Prostate gland (tissue), 2 donors: Measurements from ENCODE around the gene IDUA. TPM values are rescaled to one million over a fixed set of nuclear protein-coding genes. Genes with fewer than 3 reads are reported as not detected.
"Not testable (repeated sequence)": the region's sequence is repeated elsewhere in the genome, so short reads cannot be mapped to it uniquely, and the experiment has no call there.

Source experiments
- DNase-seq: peaks from one replicate; pipeline ENCODE4 v3.0.0-alpha.2; 2019; ENCODE audit warnings: low spot score
- H3K27ac ChIP-seq, 2 donors: fragments of 200-600 bp; sonication (generic); 2 replicates each; pipeline ENCODE4 v1.5.1; 2017 to 2019
- H3K27me3 ChIP-seq: fragments of 200-600 bp; sonication (generic); replicated peaks from 2 replicates; pipeline ENCODE4 v1.5.1; 2019; ENCODE audit not compliant: insufficient read depth
- H3K36me3 ChIP-seq, 2 donors: fragments of 200-600 bp; sonication (generic); 1 replicate in 1 of 2; 2 replicates in 1 of 2; pipeline versions ENCODE4 v1.5.1 to v1.8.1; 2017 to 2019
- H3K4me1 ChIP-seq: fragments of 200-600 bp; sonication (generic); replicated peaks from 2 replicates; pipeline ENCODE4 v1.5.1; 2019
- H3K4me3 ChIP-seq, 2 donors: fragments of 200-600 bp; sonication (generic); 2 replicates each; pipeline ENCODE4 v1.5.1; 2017 to 2019
- H3K9me3 ChIP-seq: fragments of 200-600 bp; sonication (generic); 2 replicates; pipeline ENCODE4 v1.5.1; 2017
- CTCF ChIP-seq, 4 experiments: fragments of 200-600 bp in 2 of 4; fragments of 450-650 bp in 2 of 4; sonication (generic) in 2 of 4; IDR thresholded peaks; 1 replicate in 3 of 4; 2 replicates in 1 of 4; pipeline ENCODE4 v1.5.1; 2016 to 2019; ENCODE audit warnings: antibody characterized with exemption in 4 of 4, mild to moderate bottlenecking in 2 of 4, moderate library complexity in 2 of 4
- POLR2A ChIP-seq: fragments of 450-650 bp; IDR thresholded peaks from one replicate; pipeline ENCODE4 v1.6.1; 2016; ENCODE audit warnings: antibody characterized with exemption, mild to moderate bottlenecking
- POLR2AphosphoS5 ChIP-seq: sonication (generic); formaldehyde crosslinking; IDR thresholded peaks from one replicate; pipeline ENCODE4 v1.6.1; 2017; ENCODE audit warnings: antibody characterized with exemption
- WGBS: methylation state at CpG from one replicate; pipeline ENCODE4 v1.1.5; 2018; 5-methylcytosine and 5-hydroxymethylcytosine counted together
- intact Hi-C: fragments of 100-400 bp; cut with DNase I; formaldehyde crosslinking; loops from one replicate; pipeline ENCODE4 v1.14.2; 2022
- total RNA-seq, 2 donors: library from RNA; depleted of rRNA; stranded (reverse); fragments of >200 nt; gene quantifications; one replicate each; pipeline ENCODE4 v1.1.0, GENCODE V29; 2016

IDUA gene
- total RNA-seq, 2 donors from 2014 or later: 53.6 to 56.8 TPM

DNA sequence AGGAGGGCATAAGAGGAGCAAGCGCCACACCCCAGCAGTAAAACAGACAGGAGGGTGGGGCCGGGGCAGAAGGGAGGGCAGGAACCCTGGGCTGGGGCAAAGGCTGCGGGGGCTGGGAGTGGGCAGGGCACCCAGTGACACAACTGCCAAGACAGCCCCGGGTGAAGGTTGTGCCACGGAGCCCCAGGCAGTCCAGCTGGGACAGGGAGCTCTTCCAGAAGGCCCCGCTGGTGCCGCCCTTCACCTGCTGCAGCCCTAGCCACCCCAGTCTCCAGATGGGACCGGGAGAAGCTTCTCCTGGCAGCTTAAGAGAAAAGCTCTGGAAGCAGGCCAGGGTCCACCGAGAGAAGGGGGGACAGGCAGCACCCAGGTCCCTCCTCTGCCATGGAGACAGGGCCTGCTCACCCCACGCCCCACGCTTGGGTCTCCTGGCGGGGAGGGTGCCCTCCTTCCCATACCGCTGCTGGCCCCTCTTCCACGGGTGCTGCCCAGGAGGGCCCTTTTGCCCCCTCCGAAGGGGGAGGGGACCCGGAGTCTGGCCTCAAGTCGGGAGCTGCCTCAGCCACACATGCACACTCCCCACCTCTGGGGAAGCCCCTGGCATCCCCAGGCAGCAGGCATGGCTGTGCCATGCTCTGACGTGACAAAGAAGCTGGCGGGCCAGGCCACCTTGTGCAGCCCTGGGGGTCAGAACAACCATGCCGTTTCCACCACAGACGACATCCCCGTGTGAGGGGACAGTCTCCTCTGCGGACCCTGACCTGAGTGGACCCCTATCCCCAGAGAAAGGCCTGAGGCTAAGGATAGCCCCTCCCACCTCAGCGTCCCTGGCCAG lies 15.0 kb upstream of the IDUA start:
- Histone ChIP-seq H3K4me1 (peaks cover 11% of the 10 kb centered on the region), H3K27me3 (no peaks in the 10 kb centered on the region), H3K9me3 (no peaks in the 10 kb centered on the region), H3K4me3 (peak overlapping the region; percentile 60 to 66), H3K36me3 (no peaks in the 10 kb centered on the region), H3K27ac (no peak overlapping the region)
- DNase-seq: no peak
- TF ChIP-seq POLR2AphosphoS5 (no peak), POLR2A (no peak), CTCF (IDR thresholded peaks at IDR 0.05) (no peak)
- intact Hi-C loops: loop anchor here (5.0 kb wide), 1 partner anchor 40 kb away; the partner anchor contains the start of genes GAK and TMEM175
- 38% methylated on average over 21 of the region's 24 CpGs for WGBS

DNA sequence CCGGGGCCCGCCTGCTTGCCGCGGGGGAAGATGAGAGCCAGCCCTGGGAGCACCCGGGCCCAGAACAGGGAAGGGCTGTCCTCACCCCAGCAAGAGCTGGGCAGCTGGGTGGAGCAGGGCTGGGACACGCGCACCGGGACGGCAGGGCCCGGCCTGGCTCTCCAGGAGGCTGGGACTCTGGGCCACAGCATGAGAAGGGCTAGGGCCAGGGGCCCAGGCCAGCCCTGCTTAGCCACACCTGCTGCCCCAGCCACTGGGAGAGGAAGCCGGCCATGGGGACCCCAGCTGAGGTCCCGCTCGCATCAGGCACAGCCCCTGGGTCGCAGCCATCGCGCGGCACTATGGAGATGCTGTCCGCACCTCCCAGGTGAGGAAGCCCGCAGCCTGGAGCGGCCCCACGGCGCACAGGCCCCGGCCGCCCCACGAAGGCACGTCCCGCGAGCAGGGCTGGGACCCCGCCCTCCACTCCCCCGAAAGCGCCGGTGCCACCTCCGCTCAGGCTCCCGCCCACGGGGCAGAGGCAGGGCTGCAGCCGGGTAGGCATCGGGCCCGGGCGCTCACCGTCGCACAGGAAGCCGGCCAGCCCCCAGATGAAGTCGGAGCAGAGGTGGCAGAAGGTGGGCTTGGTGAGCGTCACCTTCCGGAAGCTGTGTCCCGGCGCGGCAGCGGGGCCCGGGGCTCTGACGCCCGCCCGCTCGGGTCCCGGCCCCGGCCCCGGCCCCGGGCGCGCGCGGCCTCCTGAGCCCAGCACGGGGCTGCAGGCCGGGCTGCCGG lies 14.0 kb upstream of the IDUA start:
- no peaks in the 10 kb centered on the region for H3K36me3 ChIP-seq
- peak overlapping the region; percentile 60 to 66 for H3K4me3 ChIP-seq
- WGBS: 0% methylated on average over 9 of the region's 65 CpGs
- H3K27ac ChIP-seq: peak overlapping the region in 1 of 2 donors; percentile 22
- peaks cover 11% of the 10 kb centered on the region for H3K4me1 ChIP-seq
- H3K27me3 ChIP-seq: no peaks in the 10 kb centered on the region
- no peaks in the 10 kb centered on the region for H3K9me3 ChIP-seq
- no peak for TF ChIP-seq CTCF (IDR thresholded peaks at IDR 0.05)
- no peak for DNase-seq
- intact Hi-C loops: loop anchor here (5.0 kb wide), 1 partner anchor 41 kb away; the partner anchor contains the start of genes GAK and TMEM175

GRCh38 chr4:973431-974397 lies 13.1 kb upstream of the IDUA start, which contains the start of gene DGKQ:
Gene DGKQ (minus strand): TSS chr4:973569. CDS start chr4:973482, 87 bp downstream.
- H3K4me3 ChIP-seq: peak within 1 kb of the TSS; percentile 60 to 66
- no peaks in the 10 kb centered on the region for H3K9me3 ChIP-seq
- WGBS: 30% methylated on average over 89 of the region's 123 CpGs
- DNase-seq: peak; percentile 81
- TF ChIP-seq CTCF (IDR thresholded peaks at IDR 0.05) (no peak), POLR2A (no peak), POLR2AphosphoS5 (no peak)
- intact Hi-C loops: loop anchor here (5.0 kb wide), 1 partner anchor 41 kb away; the partner anchor contains the start of genes GAK and TMEM175
- H3K36me3 ChIP-seq: no peaks in the 10 kb centered on the region
- peak within 1 kb of the TSS in 1 of 2 donors; percentile 22 for H3K27ac ChIP-seq
- peaks cover 11% of the 10 kb centered on the region for H3K4me1 ChIP-seq
- no peaks in the 10 kb centered on the region for H3K27me3 ChIP-seq

- no peak for DNase-seq
- H3K27ac ChIP-seq: no peak overlapping the region
- H3K4me3 ChIP-seq: no peak overlapping the region
- TF ChIP-seq POLR2AphosphoS5 (no peak), POLR2A (no peak), CTCF (IDR thresholded peaks at IDR 0.05) (no peak)
- 80% methylated on average over 9 of the region's 9 CpGs for WGBS
- intact Hi-C loops: loop anchor here (5.0 kb wide), 1 partner anchor 42 kb away; the partner anchor contains the start of genes GAK and TMEM175
- no peaks in the 10 kb centered on the region for H3K9me3 ChIP-seq
- no peaks in the 10 kb centered on the region for H3K27me3 ChIP-seq
- no peaks in the 10 kb centered on the region for H3K36me3 ChIP-seq
- peaks cover 11% of the 10 kb centered on the region for H3K4me1 ChIP-seq
These were observed 12.2 kb upstream of the IDUA start for GRCh38 chr4:974668-975067.

GRCh38 chr4:976016-976415 lies 10.8 kb upstream of the IDUA start:
- no CpG with 5 or more reads among the region's 25 CpGs for WGBS
- intact Hi-C loops: not testable (repeated sequence)

More at GRCh38 chr4:976016-976415, 10.8 kb upstream of the IDUA start:
- H3K36me3 ChIP-seq, H3K27me3 ChIP-seq, H3K27ac ChIP-seq, H3K4me3 ChIP-seq, DNase-seq, H3K9me3 ChIP-seq: not testable (repeated sequence)
- H3K4me1 ChIP-seq: peaks cover 11% of the 10 kb centered on the region
